ENCODE data around the gene NOS1AP. TPM values are rescaled to one million over a fixed set of nuclear protein-coding genes. Genes with fewer than 3 reads are reported as not detected.

The NOS1AP gene
- polyA plus RNA-seq, 1 of the 3 experiments (the other 2 are of a cell fraction) = 0.03 TPM

GRCh38 chr1:162385280-162385623, 315.8 kb downstream of the NOS1AP start (continued):
- TF ChIP-seq REST (IDR thresholded peaks at IDR 0.05; ENCODE audit: low read depth, low read length) (no peak), NRF1 (IDR thresholded peaks at IDR 0.05; ENCODE audit: low read depth, low read length) (no peak)

- no peaks in the 10 kb centered on the region for H3K9me2 ChIP-seq
- POLR2A ChIA-PET = no interaction called here
Observed at GRCh38 chr1:162385702-162386101, 316.2 kb downstream of the NOS1AP start.

More at GRCh38 chr1:162385702-162386101, 316.2 kb downstream of the NOS1AP start:
- H3K9me3 ChIP-seq = no peaks in the 10 kb centered on the region
- no peak overlapping the region for H3K9ac ChIP-seq
- H3K79me2 ChIP-seq (ENCODE audit: insufficient read depth) = no peaks in the 10 kb centered on the region
- H4K20me1 ChIP-seq (ENCODE audit: insufficient read depth) = no peaks in the 10 kb centered on the region
- H3K36me3 ChIP-seq (replicated peaks in 1 of 2; ENCODE audit: control insufficient read depth in 1 of 2, insufficient read depth in 2 of 2, low read length in 1 of 2) = no peaks in the 10 kb centered on the region
- no peak overlapping the region for H3K4me3 ChIP-seq (ENCODE audit: low read depth in 2 of 2, low read length in 1 of 2)
- H3K27me3 ChIP-seq (ENCODE audit: insufficient read depth) = peaks cover 1% of the 10 kb centered on the region; the same call in 1 of the 2 replicates
- H3K27ac ChIP-seq (ENCODE audit: low read depth in 2 of 2, low read length in 1 of 2) = no peak overlapping the region
- H2AFZ ChIP-seq (ENCODE audit: low read depth) = no peak overlapping the region
- WGBS (ENCODE audit: low lambda C conversion rate) = no CpG with 5 or more reads among the region's 3 CpGs
- H3K4me2 ChIP-seq = no peak overlapping the region
- CTCF ChIA-PET = interaction anchor here (2.6 kb wide), 1 partner anchor 28 kb away, joined by 12 read pairs; no protein-coding TSS in a partner anchor
- H3F3A ChIP-seq (replicated peaks; ENCODE audit: insufficient read depth) = no peaks in the 10 kb centered on the region
- TF ChIP-seq CTCF (IDR thresholded peaks at IDR 0.05) (no peak), JUND (IDR thresholded peaks at IDR 0.05) (no peak), RXRA (IDR thresholded peaks at IDR 0.05; ENCODE audit: borderline replicate concordance, low read depth) (no peak), TAF1 (IDR thresholded peaks at IDR 0.05; ENCODE audit: borderline replicate concordance, low read depth, low read length) (no peak), POLR2AphosphoS5 (IDR thresholded peaks at IDR 0.05; ENCODE audit: low read depth, low read length) (no peak)
- DNase-seq = peak; percentile 5
- H3K4me1 ChIP-seq (ENCODE audit: control insufficient read depth in 1 of 2, insufficient read depth in 2 of 2, low read depth in 1 of 2, low read length in 1 of 2) = peaks cover 0 to 12% of the 10 kb centered on the region in 2 experiments; a peak in 1 of 4 replicates

Measured in SK-N-SH (cell line).